ENCODE results near the gene RAB13. TPM values are rescaled to one million over a fixed set of nuclear protein-coding genes. Genes with fewer than 3 reads are reported as not detected.

Gene RAB13
- total and polyA plus RNA-seq, 2 of the 13 experiments (the other 11 are each of a cell fraction or from before 2014, with no cell fraction given): 15.9 to 24.7 TPM

DNA sequence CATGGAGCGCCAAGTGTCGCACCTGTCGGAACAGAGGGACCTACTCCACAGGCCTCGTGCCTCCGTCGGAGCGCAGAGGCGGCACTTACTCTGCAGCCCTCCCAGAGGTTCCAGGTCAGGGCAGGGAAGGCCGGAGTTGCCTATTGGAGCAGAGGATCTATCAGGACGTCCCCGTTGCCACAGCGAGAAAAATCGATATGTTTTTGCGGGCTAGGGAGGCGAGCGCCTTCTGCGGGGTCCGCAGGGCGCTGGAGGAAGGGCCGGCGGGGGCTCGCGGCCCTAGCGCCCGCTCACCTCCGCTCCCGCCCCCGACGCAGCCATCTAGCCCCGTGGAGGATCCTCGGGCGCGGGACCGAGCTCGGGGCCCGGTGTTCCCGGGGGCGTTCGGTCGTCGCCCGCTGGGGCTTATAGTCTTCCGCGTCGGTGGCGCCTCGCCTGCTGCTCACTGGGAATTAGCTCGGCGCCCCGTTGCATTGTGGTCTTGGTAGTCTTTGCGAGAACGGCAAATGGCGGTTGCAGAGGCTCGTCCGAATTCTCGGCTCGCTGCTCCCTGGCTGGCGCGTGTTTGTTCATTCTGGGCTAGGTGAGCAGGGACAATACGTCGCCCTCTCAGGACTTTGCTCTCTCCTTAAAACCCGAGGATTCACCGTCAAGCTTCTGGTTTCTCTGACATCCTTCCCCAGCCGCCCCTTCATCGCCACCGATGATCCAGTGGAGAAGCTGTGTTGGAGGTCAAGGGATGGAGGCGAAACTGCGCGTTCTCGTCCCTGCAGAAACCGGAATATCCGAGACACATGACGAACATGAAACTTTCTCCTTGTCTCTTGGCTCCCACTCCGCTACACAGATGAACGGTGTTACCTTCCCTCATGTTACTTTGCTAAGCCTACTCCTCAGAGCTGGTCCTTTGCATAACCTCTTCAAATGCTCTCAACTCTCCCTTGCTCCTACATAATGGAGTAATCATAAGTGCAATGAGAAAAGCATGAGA, 8.6 kb downstream of the RAB13 start, which contains the start of gene JTB (continued):
- TF ChIP-seq, protein P1, sequence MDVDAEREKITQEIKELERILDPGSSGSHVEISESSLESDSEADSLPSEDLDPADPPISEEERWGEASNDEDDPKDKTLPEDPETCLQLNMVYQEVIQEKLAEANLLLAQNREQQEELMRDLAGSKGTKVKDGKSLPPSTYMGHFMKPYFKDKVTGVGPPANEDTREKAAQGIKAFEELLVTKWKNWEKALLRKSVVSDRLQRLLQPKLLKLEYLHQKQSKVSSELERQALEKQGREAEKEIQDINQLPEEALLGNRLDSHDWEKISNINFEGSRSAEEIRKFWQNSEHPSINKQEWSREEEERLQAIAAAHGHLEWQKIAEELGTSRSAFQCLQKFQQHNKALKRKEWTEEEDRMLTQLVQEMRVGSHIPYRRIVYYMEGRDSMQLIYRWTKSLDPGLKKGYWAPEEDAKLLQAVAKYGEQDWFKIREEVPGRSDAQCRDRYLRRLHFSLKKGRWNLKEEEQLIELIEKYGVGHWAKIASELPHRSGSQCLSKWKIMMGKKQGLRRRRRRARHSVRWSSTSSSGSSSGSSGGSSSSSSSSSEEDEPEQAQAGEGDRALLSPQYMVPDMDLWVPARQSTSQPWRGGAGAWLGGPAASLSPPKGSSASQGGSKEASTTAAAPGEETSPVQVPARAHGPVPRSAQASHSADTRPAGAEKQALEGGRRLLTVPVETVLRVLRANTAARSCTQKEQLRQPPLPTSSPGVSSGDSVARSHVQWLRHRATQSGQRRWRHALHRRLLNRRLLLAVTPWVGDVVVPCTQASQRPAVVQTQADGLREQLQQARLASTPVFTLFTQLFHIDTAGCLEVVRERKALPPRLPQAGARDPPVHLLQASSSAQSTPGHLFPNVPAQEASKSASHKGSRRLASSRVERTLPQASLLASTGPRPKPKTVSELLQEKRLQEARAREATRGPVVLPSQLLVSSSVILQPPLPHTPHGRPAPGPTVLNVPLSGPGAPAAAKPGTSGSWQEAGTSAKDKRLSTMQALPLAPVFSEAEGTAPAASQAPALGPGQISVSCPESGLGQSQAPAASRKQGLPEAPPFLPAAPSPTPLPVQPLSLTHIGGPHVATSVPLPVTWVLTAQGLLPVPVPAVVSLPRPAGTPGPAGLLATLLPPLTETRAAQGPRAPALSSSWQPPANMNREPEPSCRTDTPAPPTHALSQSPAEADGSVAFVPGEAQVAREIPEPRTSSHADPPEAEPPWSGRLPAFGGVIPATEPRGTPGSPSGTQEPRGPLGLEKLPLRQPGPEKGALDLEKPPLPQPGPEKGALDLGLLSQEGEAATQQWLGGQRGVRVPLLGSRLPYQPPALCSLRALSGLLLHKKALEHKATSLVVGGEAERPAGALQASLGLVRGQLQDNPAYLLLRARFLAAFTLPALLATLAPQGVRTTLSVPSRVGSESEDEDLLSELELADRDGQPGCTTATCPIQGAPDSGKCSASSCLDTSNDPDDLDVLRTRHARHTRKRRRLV (CRISPR knock-in tag; IDR thresholded peaks at IDR 0.05): 0 out of 2 replicates have a peak, but pooled peaks have one; percentile 33
- TF ChIP-seq MATR3 (CRISPR knock-in tag; IDR thresholded peaks at IDR 0.05) (no peak), ZNF558 (CRISPR knock-in tag; IDR thresholded peaks at IDR 0.05; ENCODE audit: borderline replicate concordance) (peak; percentile 91; the same call in 1 of the 2 replicates), ADNP (CRISPR knock-in tag; IDR thresholded peaks at IDR 0.05) (no peak), TBX2 (CRISPR knock-in tag; IDR thresholded peaks at IDR 0.05; ENCODE audit: borderline replicate concordance) (peak; percentile 60; the same call in 1 of the 2 replicates), KDM5A (IDR thresholded peaks at IDR 0.05; ENCODE audit: borderline replicate concordance, low read length) (peak; percentile 68; the same call in 1 of the 2 replicates), FOXA3 (CRISPR knock-in tag; IDR thresholded peaks at IDR 0.05) (peak; percentile 31; the same call in 1 of the 2 replicates), ZMYM3 (CRISPR knock-in tag; IDR thresholded peaks at IDR 0.05) (no peak), ZBTB7A (CRISPR knock-in tag; IDR thresholded peaks at IDR 0.05) (no peak), ZNF614 (CRISPR knock-in tag; IDR thresholded peaks at IDR 0.05; ENCODE audit: borderline replicate concordance) (peak; percentile 65), ZC3H13 (CRISPR knock-in tag; IDR thresholded peaks at IDR 0.05) (peak; percentile 19; the same call in 1 of the 2 replicates)
- TF ChIP-seq, protein P2, sequence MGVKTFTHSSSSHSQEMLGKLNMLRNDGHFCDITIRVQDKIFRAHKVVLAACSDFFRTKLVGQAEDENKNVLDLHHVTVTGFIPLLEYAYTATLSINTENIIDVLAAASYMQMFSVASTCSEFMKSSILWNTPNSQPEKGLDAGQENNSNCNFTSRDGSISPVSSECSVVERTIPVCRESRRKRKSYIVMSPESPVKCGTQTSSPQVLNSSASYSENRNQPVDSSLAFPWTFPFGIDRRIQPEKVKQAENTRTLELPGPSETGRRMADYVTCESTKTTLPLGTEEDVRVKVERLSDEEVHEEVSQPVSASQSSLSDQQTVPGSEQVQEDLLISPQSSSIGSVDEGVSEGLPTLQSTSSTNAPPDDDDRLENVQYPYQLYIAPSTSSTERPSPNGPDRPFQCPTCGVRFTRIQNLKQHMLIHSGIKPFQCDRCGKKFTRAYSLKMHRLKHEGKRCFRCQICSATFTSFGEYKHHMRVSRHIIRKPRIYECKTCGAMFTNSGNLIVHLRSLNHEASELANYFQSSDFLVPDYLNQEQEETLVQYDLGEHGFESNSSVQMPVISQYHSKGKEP (CRISPR knock-in tag; IDR thresholded peaks at IDR 0.05): peak; percentile 88; the same call in 1 of the 2 replicates
- TF ChIP-seq, protein P3, sequence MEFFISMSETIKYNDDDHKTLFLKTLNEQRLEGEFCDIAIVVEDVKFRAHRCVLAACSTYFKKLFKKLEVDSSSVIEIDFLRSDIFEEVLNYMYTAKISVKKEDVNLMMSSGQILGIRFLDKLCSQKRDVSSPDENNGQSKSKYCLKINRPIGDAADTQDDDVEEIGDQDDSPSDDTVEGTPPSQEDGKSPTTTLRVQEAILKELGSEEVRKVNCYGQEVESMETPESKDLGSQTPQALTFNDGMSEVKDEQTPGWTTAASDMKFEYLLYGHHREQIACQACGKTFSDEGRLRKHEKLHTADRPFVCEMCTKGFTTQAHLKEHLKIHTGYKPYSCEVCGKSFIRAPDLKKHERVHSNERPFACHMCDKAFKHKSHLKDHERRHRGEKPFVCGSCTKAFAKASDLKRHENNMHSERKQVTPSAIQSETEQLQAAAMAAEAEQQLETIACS (CRISPR knock-in tag; IDR thresholded peaks at IDR 0.05): no peak
- TF ChIP-seq, protein P4, sequence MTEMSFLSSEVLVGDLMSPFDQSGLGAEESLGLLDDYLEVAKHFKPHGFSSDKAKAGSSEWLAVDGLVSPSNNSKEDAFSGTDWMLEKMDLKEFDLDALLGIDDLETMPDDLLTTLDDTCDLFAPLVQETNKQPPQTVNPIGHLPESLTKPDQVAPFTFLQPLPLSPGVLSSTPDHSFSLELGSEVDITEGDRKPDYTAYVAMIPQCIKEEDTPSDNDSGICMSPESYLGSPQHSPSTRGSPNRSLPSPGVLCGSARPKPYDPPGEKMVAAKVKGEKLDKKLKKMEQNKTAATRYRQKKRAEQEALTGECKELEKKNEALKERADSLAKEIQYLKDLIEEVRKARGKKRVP (CRISPR knock-in tag; IDR thresholded peaks at IDR 0.05): peak in 1 of 2 experiments; percentile 62; a peak in 1 of 4 replicates
- TF ChIP-seq, protein P5, sequence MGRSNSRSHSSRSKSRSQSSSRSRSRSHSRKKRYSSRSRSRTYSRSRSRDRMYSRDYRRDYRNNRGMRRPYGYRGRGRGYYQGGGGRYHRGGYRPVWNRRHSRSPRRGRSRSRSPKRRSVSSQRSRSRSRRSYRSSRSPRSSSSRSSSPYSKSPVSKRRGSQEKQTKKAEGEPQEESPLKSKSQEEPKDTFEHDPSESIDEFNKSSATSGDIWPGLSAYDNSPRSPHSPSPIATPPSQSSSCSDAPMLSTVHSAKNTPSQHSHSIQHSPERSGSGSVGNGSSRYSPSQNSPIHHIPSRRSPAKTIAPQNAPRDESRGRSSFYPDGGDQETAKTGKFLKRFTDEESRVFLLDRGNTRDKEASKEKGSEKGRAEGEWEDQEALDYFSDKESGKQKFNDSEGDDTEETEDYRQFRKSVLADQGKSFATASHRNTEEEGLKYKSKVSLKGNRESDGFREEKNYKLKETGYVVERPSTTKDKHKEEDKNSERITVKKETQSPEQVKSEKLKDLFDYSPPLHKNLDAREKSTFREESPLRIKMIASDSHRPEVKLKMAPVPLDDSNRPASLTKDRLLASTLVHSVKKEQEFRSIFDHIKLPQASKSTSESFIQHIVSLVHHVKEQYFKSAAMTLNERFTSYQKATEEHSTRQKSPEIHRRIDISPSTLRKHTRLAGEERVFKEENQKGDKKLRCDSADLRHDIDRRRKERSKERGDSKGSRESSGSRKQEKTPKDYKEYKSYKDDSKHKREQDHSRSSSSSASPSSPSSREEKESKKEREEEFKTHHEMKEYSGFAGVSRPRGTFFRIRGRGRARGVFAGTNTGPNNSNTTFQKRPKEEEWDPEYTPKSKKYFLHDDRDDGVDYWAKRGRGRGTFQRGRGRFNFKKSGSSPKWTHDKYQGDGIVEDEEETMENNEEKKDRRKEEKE (IDR thresholded peaks at IDR 0.05): no peak
